ENCODE data around the gene HDLBP. TPM values are rescaled to one million over a fixed set of nuclear protein-coding genes. Genes with fewer than 3 reads are reported as not detected.

The HDLBP gene
- total and polyA plus RNA-seq, 2 of the 4 experiments (the other 2 are of a cell fraction): 648 to 1,165 TPM

- no peaks in the 10 kb centered on the region; the same call in 1 of the 2 replicates for H3K27me3 ChIP-seq (ENCODE audit: control insufficient read depth, insufficient read depth, low read length)
- H2BK15ac ChIP-seq (ENCODE audit: low read depth, low read length): no peak overlapping the region
- H4K5ac ChIP-seq (ENCODE audit: low read depth, low read length): no peak overlapping the region
- H3K23ac ChIP-seq (ENCODE audit: low read depth, low read length): no peak overlapping the region
- peaks cover 3% of the 10 kb centered on the region; the same call in 1 of the 2 replicates for H3K9me1 ChIP-seq (ENCODE audit: insufficient read depth, low read length)
- H3K4ac ChIP-seq (ENCODE audit: low read depth, low read length): no peak overlapping the region
- no peaks in the 10 kb centered on the region for H3K4me1 ChIP-seq (ENCODE audit: control insufficient read depth, insufficient read depth, low read length)
- no peak overlapping the region for H3K27ac ChIP-seq (ENCODE audit: insufficient read depth, low read length)
- ATAC-seq (ENCODE audit: low read depth): no peak
- H3K9me3 ChIP-seq (ENCODE audit: control insufficient read depth, insufficient read depth, low read length): no peaks in the 10 kb centered on the region
- no peak overlapping the region for H2AK5ac ChIP-seq (ENCODE audit: low read depth, low read length)
- no peak overlapping the region for H3K56ac ChIP-seq (ENCODE audit: extremely low read depth, insufficient read depth, low read length)
- no peak overlapping the region for H2AFZ ChIP-seq (replicated peaks; ENCODE audit: low read length, poor library complexity)
- 100% methylated on average over 1 of the region's 3 CpGs; no CpG with 5 or more reads in 1 of the 2 experiments for WGBS, 2 experiments (ENCODE audit: extremely low coverage in 2 of 2, insufficient read length in 1 of 2)
- H2BK20ac ChIP-seq (ENCODE audit: low read depth, low read length): no peak overlapping the region
- in situ Hi-C loops (cut with MboI; ENCODE audit: low sequenced_read_pairs) (no loop called here), intact Hi-C loops (cut with micrococcal nuclease) (no loop called here), dilution Hi-C loops (cut with HindIII; ENCODE audit: low sequenced_read_pairs, unreplicated experiment) (no loop called here)
- POLR2A ChIA-PET (ENCODE audit: unreplicated experiment): no interaction called here
- no TSS peak for BruUV-seq (replicated peaks)
- no peak overlapping the region for H2BK120ac ChIP-seq (ENCODE audit: low read depth, low read length)
- no peak overlapping the region for H3K18ac ChIP-seq (ENCODE audit: low read depth, low read length)
- no peak overlapping the region for H3K9ac ChIP-seq (ENCODE audit: low read depth, low read length)
- no peak overlapping the region for H2AK9ac ChIP-seq (replicated peaks; ENCODE audit: low read depth, low read length, poor library complexity)
- H4K20me1 ChIP-seq (ENCODE audit: insufficient read depth, low read length): no peaks in the 10 kb centered on the region
- no peak overlapping the region for H3K14ac ChIP-seq (replicated peaks; ENCODE audit: low read depth, low read length)
- H4K91ac ChIP-seq (ENCODE audit: insufficient read depth, low read depth, low read length): no peak overlapping the region
- no peak overlapping the region for H3K4me3 ChIP-seq (ENCODE audit: insufficient read depth, low read depth, low read length)
- no peak for DNase-seq
- peaks cover 13% of the 10 kb centered on the region for H3K36me3 ChIP-seq (ENCODE audit: control insufficient read depth, insufficient read depth, low read length)
- CTCF ChIA-PET: no interaction called here
- H3K79me1 ChIP-seq (ENCODE audit: low read depth in 1 of 2, low read length in 2 of 2): no peaks in the 10 kb centered on the region
- H3K4me2 ChIP-seq (ENCODE audit: low read depth, low read length): no peak overlapping the region
- no peak overlapping the region for H2BK5ac ChIP-seq (ENCODE audit: low read depth, low read length, poor library complexity, severe bottlenecking)
- H4K8ac ChIP-seq (ENCODE audit: low read depth in 2 of 2, low read length in 2 of 2): no peak overlapping the region
- TF ChIP-seq CHD1 (IDR thresholded peaks at IDR 0.05; ENCODE audit: low read depth, low read length) (no peak), CEBPB (IDR thresholded peaks at IDR 0.05; ENCODE audit: low read depth, low read length) (no peak), POLR2A (IDR thresholded peaks at IDR 0.05; ENCODE audit: low read depth, low read length) (no peak), RAD21 (IDR thresholded peaks at IDR 0.05; ENCODE audit: low read length) (no peak)
These were observed 133.3 kb downstream of the HDLBP start for GRCh38 chr2:241182126-241182525.
